ENCODE measurements around the gene TSEN54.

DNA sequence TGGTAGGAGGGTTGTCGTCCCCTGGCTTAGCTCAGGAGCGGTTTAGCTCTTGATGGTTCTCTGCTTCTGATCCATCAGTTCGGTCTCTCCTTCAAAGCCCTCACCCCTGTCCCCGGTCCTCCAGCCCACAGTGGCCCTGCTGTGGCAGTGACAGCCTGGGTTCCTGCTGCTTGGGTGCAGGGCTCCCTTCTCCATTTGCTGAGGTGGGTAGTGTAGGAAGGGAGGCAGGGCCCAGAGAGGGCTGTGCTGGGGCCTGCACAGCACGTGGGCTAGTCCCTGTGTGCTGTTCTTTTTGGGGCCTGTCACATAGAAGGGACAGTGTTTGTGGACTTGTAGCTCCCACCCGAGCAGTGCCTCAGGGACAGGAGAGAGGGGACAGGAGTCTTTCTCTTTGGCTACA, 41.6 kb upstream of the TSEN54 start:
- TF ChIP-seq, protein P1, sequence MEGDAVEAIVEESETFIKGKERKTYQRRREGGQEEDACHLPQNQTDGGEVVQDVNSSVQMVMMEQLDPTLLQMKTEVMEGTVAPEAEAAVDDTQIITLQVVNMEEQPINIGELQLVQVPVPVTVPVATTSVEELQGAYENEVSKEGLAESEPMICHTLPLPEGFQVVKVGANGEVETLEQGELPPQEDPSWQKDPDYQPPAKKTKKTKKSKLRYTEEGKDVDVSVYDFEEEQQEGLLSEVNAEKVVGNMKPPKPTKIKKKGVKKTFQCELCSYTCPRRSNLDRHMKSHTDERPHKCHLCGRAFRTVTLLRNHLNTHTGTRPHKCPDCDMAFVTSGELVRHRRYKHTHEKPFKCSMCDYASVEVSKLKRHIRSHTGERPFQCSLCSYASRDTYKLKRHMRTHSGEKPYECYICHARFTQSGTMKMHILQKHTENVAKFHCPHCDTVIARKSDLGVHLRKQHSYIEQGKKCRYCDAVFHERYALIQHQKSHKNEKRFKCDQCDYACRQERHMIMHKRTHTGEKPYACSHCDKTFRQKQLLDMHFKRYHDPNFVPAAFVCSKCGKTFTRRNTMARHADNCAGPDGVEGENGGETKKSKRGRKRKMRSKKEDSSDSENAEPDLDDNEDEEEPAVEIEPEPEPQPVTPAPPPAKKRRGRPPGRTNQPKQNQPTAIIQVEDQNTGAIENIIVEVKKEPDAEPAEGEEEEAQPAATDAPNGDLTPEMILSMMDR (IDR thresholded peaks at IDR 0.05) = no peak
- TF ChIP-seq POLR2A (IDR thresholded peaks at IDR 0.05) = no peak

All from thyroid gland (tissue), 4 donors.